NCI-H526 (cell line): ENCODE data around the gene FKBP11.
"Not testable (repeated sequence)": the region's sequence is repeated elsewhere in the genome, so short reads cannot be mapped to it uniquely, and the experiment has no call there.

ENCODE experiments used
- DNase-seq, 2 experiments: peaks; one replicate each; lab custom pipeline; 2025; lab: John Stamatoyannopoulos, UW

The FKBP11 gene

GRCh38 chr12:48954841-48955501 lies 29.7 kb upstream of the FKBP11 start:
- DNase-seq, result no peak

GRCh38 chr12:48954061-48954460 lies 28.8 kb upstream of the FKBP11 start:
- no peak for DNase-seq

DNA sequence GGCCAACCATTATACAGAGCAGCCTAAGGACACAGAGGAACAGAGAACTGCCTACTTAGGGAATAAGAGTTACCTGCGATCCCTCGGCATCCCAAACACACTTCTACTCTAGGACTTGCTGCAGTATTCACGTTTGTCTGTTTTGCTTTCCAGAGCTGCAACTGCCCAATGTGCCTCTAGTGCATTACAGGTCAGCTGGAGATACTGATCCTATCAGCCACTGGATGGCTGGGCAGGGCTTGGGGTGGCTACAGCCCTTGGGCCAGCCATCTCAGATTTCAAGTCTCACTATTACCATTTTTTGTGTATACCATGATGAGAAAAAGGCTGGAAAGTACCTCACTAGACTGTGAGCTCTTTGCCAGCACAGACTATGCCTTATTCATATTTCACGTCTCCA lies 27.4 kb upstream of the FKBP11 start:
- no peak for DNase-seq

DNA sequence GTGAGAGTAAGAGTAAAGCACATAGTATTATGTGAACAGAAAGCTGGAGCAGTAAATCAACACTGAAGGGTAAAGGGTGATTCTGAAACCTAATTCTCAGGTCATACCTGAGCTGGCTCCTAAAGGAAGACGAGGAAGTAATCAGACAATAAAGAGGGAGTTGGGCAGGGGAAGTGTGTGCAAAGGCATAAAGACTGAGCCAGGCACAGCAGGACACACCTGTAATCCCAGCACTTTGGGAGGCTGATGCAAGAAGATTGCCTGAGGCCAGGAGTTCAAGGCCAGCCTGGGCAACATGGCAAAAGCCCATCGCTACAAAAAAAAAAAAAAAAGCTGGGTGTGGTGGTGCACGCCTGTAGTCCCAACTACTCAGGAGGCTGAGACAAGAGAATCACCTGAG lies 22.4 kb upstream of the FKBP11 start:
- DNase-seq, result no peak

- DNase-seq, result no peak
Observed at GRCh38 chr12:48946943-48947342, 21.7 kb upstream of the FKBP11 start.

DNA sequence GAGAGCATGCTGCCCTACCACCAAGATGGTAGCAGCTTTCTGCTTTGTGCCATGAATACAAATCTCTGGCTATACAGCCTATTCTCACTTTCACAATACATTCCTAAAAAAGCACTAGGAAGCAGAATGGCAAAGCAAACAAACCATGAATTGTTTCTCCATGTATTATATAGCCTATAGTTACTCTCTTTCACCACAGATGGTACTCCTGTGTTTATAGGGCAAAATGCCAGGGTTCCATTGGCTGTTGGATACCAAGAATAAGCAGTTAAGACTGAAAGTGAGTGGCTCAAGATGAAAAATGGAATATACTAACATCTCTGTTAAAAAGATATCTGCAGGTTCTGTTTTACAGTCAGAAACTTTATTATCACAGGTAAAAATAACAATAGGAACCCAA lies 20.9 kb upstream of the FKBP11 start:
- DNase-seq, result no peak

DNA sequence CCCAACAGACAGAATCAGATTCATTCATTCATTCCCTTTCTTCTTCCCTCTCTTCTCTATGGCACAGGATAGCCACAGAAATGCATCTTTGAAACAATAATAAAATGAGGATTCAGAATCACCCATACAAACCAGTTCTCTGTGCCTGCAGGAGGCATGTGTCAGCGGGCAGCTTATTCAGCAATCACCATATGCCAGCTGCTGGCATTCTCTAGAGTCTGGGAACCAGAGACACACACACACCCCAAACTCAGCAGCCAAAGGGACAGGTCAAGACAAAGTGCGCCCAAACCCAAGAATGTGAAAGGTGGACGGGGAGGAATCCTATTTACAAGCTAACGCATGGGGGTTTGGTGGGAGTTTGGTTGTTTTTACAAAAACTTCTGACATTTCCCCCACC lies 17.9 kb upstream of the FKBP11 start:
- no peak for DNase-seq

DNA sequence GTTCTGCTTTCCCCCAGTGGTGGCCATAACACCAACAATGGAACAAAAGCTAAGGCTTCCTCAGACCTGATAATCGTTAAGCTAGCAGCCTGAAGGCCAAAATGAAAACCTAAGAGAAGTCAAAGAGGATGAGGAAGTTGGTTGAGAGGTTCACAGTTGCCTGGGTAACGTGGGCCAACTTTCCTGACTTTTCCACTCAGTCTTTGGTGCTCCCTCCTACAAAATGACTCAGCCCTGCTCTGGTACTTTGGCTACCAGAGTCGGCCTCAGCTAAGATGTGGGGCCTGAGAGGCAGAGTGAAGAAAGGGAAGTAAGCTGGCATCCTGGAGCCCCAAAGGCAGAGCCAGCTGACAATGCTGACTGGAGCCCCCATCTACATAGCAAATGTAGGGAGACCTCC lies 14.9 kb upstream of the FKBP11 start:
- DNase-seq, result no peak

- DNase-seq, result no peak
Observed at GRCh38 chr12:48938805-48939204, 13.5 kb upstream of the FKBP11 start.

- DNase-seq, result peak in 1 of 2 experiments; percentile 24
Observed at GRCh38 chr12:48937170-48937569, 11.9 kb upstream of the FKBP11 start.

- peak in 1 of 2 experiments; percentile 70 for DNase-seq
Observed at GRCh38 chr12:48936379-48936979, 11.2 kb upstream of the FKBP11 start.

DNA sequence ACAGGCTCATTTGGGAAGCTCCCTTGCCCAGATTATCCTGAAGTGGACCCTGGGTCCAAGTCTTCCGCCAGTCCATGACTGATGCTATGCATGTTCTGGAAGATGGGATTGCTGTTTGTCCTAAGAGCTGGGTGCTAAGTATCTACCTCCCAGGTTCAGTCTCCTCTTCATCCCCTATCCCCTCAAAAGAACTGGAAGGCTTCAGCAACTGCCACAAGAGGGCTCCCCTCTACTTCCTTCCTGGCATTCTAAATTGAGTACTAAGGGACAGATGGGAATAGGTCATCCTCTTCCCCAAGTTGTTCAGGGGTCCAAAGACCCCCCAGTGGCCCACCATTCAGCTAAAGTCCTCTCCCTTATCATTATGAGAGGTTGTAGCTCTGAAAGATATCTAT lies 9.0 kb upstream of the FKBP11 start:
- DNase-seq, result peak in 1 of 2 experiments; percentile 10

DNA sequence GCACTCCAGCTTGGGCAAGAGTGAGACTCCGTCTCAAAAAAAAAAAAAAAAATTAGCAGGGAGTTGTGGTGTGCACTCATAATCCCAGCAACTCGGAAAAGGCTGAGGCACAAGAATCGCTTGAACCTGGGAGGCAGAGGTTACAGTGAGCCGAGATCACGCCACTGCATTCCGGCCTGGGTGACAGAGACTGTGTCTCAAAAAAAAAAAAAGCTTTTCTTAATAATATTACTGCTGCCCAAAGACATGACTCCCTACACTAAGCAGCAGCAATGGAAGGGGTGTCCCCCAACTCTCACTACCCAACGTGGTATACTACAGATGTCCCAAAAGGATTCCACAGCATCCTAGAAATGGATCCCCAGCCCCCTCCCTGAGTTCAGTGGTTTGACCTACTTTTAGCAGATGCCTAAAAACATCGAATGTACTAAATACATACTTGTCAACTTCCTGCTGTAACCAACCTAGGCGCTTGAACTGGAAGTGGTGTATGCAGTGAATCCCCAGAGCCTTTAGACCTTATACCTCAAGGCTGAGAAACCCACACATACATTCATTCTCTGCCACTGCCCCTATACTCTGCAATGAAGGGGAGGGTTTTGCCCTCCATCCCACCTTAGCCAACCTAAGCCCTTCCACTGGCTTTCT lies 8.5 kb upstream of the FKBP11 start:
- DNase-seq, result no peak

- no peak for DNase-seq
Observed at GRCh38 chr12:48932878-48933277, 7.6 kb upstream of the FKBP11 start.

DNA sequence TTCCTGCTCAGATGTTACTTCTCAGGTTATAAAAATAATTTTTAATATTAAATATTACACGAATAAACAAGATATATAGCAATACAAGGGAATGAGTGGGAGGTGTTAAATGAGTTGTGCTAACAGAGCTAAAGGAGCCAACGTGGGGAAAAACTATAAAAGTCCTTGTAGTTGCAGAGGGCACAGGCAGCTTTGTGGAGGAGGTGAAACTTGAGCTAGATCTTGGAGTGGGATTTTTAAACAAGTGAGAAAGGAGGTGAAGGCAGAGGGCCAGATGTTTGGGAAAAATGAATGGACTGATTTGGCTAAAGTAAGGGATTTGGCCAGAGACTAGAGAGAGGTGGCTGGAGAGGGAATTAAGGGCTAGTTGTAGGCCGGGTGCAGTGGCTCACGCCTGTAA lies 5.2 kb upstream of the FKBP11 start:
- DNase-seq, result no peak

DNA sequence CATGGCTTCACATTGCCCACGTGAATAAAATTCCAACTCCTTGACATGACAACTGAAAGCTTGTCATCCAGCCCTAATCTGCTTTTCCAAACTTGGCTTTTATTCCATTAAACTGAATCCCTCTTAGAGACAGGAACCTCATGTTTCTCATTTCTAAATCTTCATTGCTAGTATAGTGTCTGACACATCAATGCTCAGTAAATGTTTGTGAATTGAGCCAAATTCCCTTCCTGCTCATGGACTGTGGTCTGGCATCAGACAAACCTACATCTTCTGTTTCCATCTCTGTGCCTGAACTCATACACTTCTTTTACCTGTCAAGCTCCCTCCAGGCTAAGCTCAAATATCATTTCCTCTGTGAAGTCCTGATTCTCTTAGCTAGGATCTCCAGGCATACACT lies 4.3 kb upstream of the FKBP11 start:
- DNase-seq, result no peak

DNA sequence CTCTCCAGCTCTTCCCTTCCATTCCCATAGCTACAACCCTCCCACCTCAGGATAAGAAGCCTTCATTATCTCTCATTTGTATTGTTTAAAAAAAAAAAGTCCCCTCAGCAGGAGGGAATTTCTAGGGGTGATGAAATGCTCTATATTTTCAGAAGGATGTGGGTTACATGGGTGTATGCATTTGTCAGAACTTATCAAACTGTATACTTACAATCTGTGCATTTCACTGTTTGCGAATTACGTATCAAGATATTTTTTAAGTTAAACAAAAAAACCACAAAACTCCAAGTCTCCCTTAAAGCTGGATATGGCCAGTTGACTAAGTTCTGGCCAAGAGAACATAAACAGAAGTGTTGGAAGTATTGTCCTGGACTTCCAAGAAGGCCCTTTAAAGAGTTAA lies 2.0 kb upstream of the FKBP11 start:
- no peak for DNase-seq

- DNase-seq, result peak; percentile 14 to 77
Observed at GRCh38 chr12:48924617-48925303, 532 bp downstream of the FKBP11 start.

- DNase-seq, result no peak
Observed at GRCh38 chr12:48923117-48923516, 2.2 kb downstream of the FKBP11 start.

GRCh38 chr12:48917857-48918537 lies 7.3 kb downstream of the FKBP11 start:
- DNase-seq, result no peak

GRCh38 chr12:48910196-48910595 lies 15.1 kb downstream of the FKBP11 start:
- DNase-seq, result no peak

DNA sequence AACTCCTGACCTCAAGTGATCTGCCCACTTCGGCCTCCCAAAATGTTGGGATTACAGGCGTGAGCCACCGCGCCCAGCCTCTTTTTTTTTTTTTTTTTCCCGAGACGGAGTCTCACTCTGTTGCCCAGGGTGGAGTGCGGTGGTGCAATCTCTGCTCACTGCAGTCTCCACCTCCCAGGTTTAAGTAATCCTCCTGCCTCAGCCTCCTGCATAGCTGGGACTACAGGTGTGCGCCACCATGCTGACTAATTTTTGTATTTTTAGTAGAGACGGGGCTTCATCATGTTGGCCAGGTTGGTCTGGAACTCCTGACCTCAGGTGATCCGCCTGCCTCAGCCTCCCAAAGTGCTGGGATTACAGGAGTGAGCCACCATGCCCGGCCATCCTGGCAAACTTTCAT lies 15.6 kb downstream of the FKBP11 start:
- DNase-seq, result not testable (repeated sequence)
